Tongue (tissue), 2 donors: ENCODE measurements around the gene TOP3A. TPM values are rescaled to one million over a fixed set of nuclear protein-coding genes. Genes with fewer than 3 reads are reported as not detected.
"Not testable (repeated sequence)": the region's sequence is repeated elsewhere in the genome, so short reads cannot be mapped to it uniquely, and the experiment has no call there.

Experiments used
- DNase-seq: peaks from one replicate; pipeline ENCODE4 v3.0.0-alpha.2; 2015
- total RNA-seq: library from RNA; depleted of rRNA; stranded (reverse); fragments of >200 nt; gene quantifications from one replicate; pipeline ENCODE4 v1.2.3, GENCODE V29; 2014

Gene TOP3A
- total RNA-seq, 1 donor from 2014 or later: 30.2 TPM

GRCh38 chr17:18324140-18325050 lies 9.6 kb upstream of the TOP3A start:
- DNase-seq: no peak

- no peak for DNase-seq
These were observed 8.8 kb upstream of the TOP3A start for GRCh38 chr17:18323507-18324139.

GRCh38 chr17:18323007-18323406 lies 8.2 kb upstream of the TOP3A start:
- no peak for DNase-seq

GRCh38 chr17:18322522-18322921 lies 7.7 kb upstream of the TOP3A start:
- DNase-seq: no peak

GRCh38 chr17:18321309-18321708 lies 6.5 kb upstream of the TOP3A start:
- no peak for DNase-seq

- DNase-seq: no peak
These were observed 5.5 kb upstream of the TOP3A start for GRCh38 chr17:18320301-18320700.

GRCh38 chr17:18319604-18320256 lies 4.9 kb upstream of the TOP3A start:
- DNase-seq: peak; percentile 56

- no peak for DNase-seq
These were observed 4.1 kb upstream of the TOP3A start for GRCh38 chr17:18318771-18319450.

GRCh38 chr17:18318117-18318516 lies 3.3 kb upstream of the TOP3A start:
- no peak for DNase-seq

GRCh38 chr17:18315961-18316360 lies 1.2 kb upstream of the TOP3A start:
- DNase-seq: no peak

- no peak for DNase-seq
These were observed 748 bp upstream of the TOP3A start for GRCh38 chr17:18315562-18315922.

GRCh38 chr17:18314059-18314730 lies 599 bp downstream of the TOP3A start:
- DNase-seq: peak; percentile 5

GRCh38 chr17:18309202-18309601 lies 5.6 kb downstream of the TOP3A start:
- DNase-seq: no peak

- not testable (repeated sequence) for DNase-seq
These were observed 11.6 kb downstream of the TOP3A start for GRCh38 chr17:18303206-18303605.

GRCh38 chr17:18300725-18301480 lies 13.9 kb downstream of the TOP3A start:
- no peak for DNase-seq

GRCh38 chr17:18298061-18298460 lies 16.7 kb downstream of the TOP3A start:
- not testable (repeated sequence) for DNase-seq

- no peak for DNase-seq
These were observed 22.9 kb downstream of the TOP3A start for GRCh38 chr17:18291718-18292540.

GRCh38 chr17:18285296-18285695 lies 29.5 kb downstream of the TOP3A start:
- DNase-seq: no peak

GRCh38 chr17:18281788-18282187 lies 33.0 kb downstream of the TOP3A start:
- DNase-seq: no peak

GRCh38 chr17:18280766-18281371 lies 33.9 kb downstream of the TOP3A start:
- no peak for DNase-seq
